ENCODE data around the gene SMARCAL1. TPM values are rescaled to one million over a fixed set of nuclear protein-coding genes. Genes with fewer than 3 reads are reported as not detected.
A peak's percentile ranks its signal among the peaks of the same experiment; 100 is the strongest.

The SMARCAL1 gene
- total and polyA plus RNA-seq, 2 of the 13 experiments (the other 11 are each of a cell fraction or from before 2014, with no cell fraction given) = 12.7 to 21.3 TPM

- TF ChIP-seq IRF1 (CRISPR knock-in tag; IDR thresholded peaks at IDR 0.05; ENCODE audit: low read depth) (peak; percentile 91), SMARCC2 (IDR thresholded peaks at IDR 0.05) (no peak), TBL1XR1 (IDR thresholded peaks at IDR 0.05; ENCODE audit: borderline replicate concordance, low read length, partially characterized antibody) (peak; percentile 80), NR2F2 (IDR thresholded peaks at IDR 0.05; ENCODE audit: borderline replicate concordance, low read depth) (peak; percentile 62; the same call in 1 of the 2 replicates), GATAD2A (CRISPR knock-in tag; IDR thresholded peaks at IDR 0.05) (peak; percentile 72), ZNF598 (CRISPR knock-in tag; IDR thresholded peaks at IDR 0.05; ENCODE audit: borderline replicate concordance) (peak; percentile 98), NCOA1 (CRISPR knock-in tag; IDR thresholded peaks at IDR 0.05) (peak; percentile 74; the same call in 1 of the 2 replicates), ZNF772 (CRISPR knock-in tag; IDR thresholded peaks at IDR 0.05) (peak; percentile 97), TFAP4 (IDR thresholded peaks at IDR 0.05; ENCODE audit: borderline replicate concordance, low read depth) (peak; percentile 62; the same call in 1 of the 2 replicates), HOXA5 (CRISPR knock-in tag; IDR thresholded peaks at IDR 0.05) (peak; percentile 95; the same call in 1 of the 2 replicates), ATM (IDR thresholded peaks at IDR 0.05; ENCODE audit: borderline replicate concordance) (no peak), FOSL1 (CRISPR knock-in tag; IDR thresholded peaks at IDR 0.05; ENCODE audit: borderline replicate concordance) (no peak), HBP1 (CRISPR knock-in tag; IDR thresholded peaks at IDR 0.05; ENCODE audit: low read depth) (peak; percentile 90), BHLHE40 (IDR thresholded peaks at IDR 0.05; ENCODE audit: low read length) (peak; percentile 19; the same call in 1 of the 2 replicates), REXO4 (CRISPR knock-in tag; IDR thresholded peaks at IDR 0.05; ENCODE audit: borderline replicate concordance) (0 out of 2 replicates have a peak, but pooled peaks have one; percentile 48), IRX3 (CRISPR knock-in tag; IDR thresholded peaks at IDR 0.05; ENCODE audit: borderline replicate concordance, low read depth) (peak; percentile 89), RORA (CRISPR knock-in tag; IDR thresholded peaks at IDR 0.05) (0 out of 2 replicates have a peak, but pooled peaks have one; percentile 83), ZNF652 (CRISPR knock-in tag; IDR thresholded peaks at IDR 0.05; ENCODE audit: borderline replicate concordance, low read depth) (peak; percentile 13; the same call in 1 of the 2 replicates), E2F2 (CRISPR knock-in tag; IDR thresholded peaks at IDR 0.05; ENCODE audit: borderline replicate concordance) (peak; percentile 63; the same call in 1 of the 2 replicates), ZBTB38 (CRISPR knock-in tag; IDR thresholded peaks at IDR 0.05) (peak; percentile 89), ATF7-NPFF (CRISPR knock-in tag; IDR thresholded peaks at IDR 0.05; ENCODE audit: low read depth) (peak; percentile 88), PRDM4 (CRISPR knock-in tag; IDR thresholded peaks at IDR 0.05; ENCODE audit: borderline replicate concordance) (peak; percentile 85; the same call in 1 of the 2 replicates)
Measured at GRCh38 chr2:216498379-216499352, 86.4 kb downstream of the SMARCAL1 start, which contains the start of gene RPL37A (continued).
